Measurements from ENCODE around the gene RPLP1. TPM values are rescaled to one million over a fixed set of nuclear protein-coding genes. Genes with fewer than 3 reads are reported as not detected.

The RPLP1 gene
- total RNA-seq, 4 donors from 2014 or later, result 849 to 1,174 (median 925) TPM

DNA sequence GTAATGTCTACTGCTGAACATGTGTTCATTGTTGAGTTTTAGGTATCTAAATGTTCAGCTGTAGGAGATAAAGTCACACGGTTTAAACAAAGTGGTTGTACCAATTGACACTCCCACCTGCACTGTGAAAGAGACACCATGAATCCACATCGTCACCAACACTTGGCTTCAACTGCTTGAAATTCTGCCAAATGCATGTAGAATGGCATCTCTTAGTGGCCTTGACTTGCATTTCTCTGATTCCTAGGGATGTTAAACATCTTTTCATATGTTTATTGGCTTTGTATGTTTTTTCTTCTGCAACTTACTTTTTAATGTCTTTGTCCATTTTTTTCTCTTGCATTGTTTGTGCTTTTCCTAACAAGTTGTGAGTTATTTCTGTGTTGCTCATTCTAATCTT is 43.4 kb downstream of the RPLP1 start:
- Histone ChIP-seq H3K27ac (no peak overlapping the region), H3K9me3 (no peaks in the 10 kb centered on the region), H3K4me1 (peaks cover 4 to 14% of the 10 kb centered on the region in 2 donors), H3K27me3 (no peaks in the 10 kb centered on the region), H3K4me3 (no peak overlapping the region), H3K36me3 (no peaks in the 10 kb centered on the region)
- TF ChIP-seq, protein P1, sequence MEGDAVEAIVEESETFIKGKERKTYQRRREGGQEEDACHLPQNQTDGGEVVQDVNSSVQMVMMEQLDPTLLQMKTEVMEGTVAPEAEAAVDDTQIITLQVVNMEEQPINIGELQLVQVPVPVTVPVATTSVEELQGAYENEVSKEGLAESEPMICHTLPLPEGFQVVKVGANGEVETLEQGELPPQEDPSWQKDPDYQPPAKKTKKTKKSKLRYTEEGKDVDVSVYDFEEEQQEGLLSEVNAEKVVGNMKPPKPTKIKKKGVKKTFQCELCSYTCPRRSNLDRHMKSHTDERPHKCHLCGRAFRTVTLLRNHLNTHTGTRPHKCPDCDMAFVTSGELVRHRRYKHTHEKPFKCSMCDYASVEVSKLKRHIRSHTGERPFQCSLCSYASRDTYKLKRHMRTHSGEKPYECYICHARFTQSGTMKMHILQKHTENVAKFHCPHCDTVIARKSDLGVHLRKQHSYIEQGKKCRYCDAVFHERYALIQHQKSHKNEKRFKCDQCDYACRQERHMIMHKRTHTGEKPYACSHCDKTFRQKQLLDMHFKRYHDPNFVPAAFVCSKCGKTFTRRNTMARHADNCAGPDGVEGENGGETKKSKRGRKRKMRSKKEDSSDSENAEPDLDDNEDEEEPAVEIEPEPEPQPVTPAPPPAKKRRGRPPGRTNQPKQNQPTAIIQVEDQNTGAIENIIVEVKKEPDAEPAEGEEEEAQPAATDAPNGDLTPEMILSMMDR (IDR thresholded peaks at IDR 0.05 in 4 of 5, conservative IDR thresholded peaks at IDR 0.05 in 1 of 5), result no peak
- TF ChIP-seq POLR2A (IDR thresholded peaks at IDR 0.05), result no peak
- ATAC-seq (no peak), DNase-seq (no peak)
- intact Hi-C loops (cut with DNase I; ENCODE audit: low total_unique reads) (no loop called here), in situ Hi-C loops (cut with MboI; ENCODE audit: low sequenced_read_pairs in 4 of 4) (no loop called here)

DNA sequence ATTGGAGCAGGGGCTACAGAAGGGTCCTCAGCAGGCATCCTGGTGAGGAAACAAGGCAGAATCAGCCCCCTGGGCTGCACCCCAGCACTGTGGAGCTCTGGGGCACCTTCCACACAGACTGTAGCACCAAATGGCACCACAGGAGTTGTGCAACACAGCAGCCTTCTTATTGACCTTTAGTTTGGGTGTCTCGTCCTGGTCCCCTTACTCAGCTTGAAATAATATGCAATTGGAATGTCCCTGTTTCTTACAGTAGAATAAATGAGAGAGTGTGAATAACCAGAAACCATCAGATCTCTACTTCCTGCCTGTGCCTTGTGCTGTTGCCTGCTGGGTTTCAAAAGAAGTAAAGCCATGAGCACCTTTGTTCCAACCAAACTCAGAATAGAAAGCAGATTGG is 44.5 kb downstream of the RPLP1 start:
- Histone ChIP-seq H3K27me3 (no peaks in the 10 kb centered on the region), H3K4me3 (no peak overlapping the region), H3K9me3 (no peaks in the 10 kb centered on the region), H3K36me3 (no peaks in the 10 kb centered on the region), H3K27ac (no peak overlapping the region), H3K4me1 (peaks cover 4 to 14% of the 10 kb centered on the region in 2 donors)
- in situ Hi-C loops (cut with MboI; ENCODE audit: low sequenced_read_pairs in 4 of 4), result no loop called here
- intact Hi-C loops (cut with DNase I; ENCODE audit: low total_unique reads), result no loop called here
- DNase-seq, result no peak
- ATAC-seq, result no peak
- TF ChIP-seq POLR2A (IDR thresholded peaks at IDR 0.05), result no peak
- TF ChIP-seq, protein P1 (IDR thresholded peaks at IDR 0.05 in 4 of 5, conservative IDR thresholded peaks at IDR 0.05 in 1 of 5), result no peak

DNA sequence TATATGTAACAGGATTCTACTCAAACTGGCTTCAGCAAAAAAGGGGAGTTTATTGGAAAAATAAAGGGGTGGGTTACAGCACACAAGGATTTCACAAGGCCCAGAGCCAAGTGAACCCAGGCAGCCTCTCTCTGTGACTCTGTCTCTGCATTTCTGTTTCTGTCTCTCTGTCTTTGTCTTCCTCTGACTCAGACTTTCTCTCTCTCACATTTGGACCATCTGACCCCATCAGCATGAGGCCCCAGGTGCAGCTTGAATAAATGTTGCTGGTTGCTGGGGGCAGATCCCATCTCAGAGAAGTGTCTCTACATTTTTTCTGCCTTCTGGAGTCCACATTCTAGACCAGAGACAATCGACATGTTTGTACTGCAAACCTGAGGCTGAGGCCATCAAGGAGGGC is 45.0 kb downstream of the RPLP1 start:
- peaks cover 4 to 14% of the 10 kb centered on the region in 2 donors for H3K4me1 ChIP-seq
- DNase-seq, result no peak
- H3K9me3 ChIP-seq, result no peaks in the 10 kb centered on the region
- TF ChIP-seq, protein P1 (IDR thresholded peaks at IDR 0.05 in 4 of 5, conservative IDR thresholded peaks at IDR 0.05 in 1 of 5), result no peak
- no peak for TF ChIP-seq POLR2A (IDR thresholded peaks at IDR 0.05)
- ATAC-seq, result no peak
- no peaks in the 10 kb centered on the region for H3K36me3 ChIP-seq
- in situ Hi-C loops (cut with MboI; ENCODE audit: low sequenced_read_pairs in 4 of 4), result no loop called here
- no peak overlapping the region for H3K4me3 ChIP-seq
- H3K27ac ChIP-seq, result no peak overlapping the region
- no peaks in the 10 kb centered on the region for H3K27me3 ChIP-seq
- intact Hi-C loops (cut with DNase I; ENCODE audit: low total_unique reads), result no loop called here

DNA sequence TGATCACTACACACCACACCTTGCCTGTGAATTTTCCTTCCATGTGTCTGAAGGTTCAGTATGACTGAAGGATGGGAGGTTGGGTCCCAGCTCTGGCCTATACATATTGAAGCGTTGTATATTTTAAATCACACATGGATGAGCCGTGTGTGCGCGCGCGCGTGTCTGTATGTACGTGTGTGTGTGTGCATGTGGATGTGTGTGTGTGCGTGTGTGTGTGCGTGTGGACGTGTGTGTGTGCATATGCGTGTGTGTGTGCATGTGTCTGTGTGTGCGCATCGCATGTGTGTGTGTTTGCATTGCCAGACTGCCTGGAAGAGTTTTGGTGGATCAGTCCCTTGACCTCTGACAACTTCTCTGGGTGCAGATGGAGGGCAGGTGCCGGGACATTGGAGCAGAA is 45.7 kb downstream of the RPLP1 start:
- in situ Hi-C loops (cut with MboI; ENCODE audit: low sequenced_read_pairs in 4 of 4), result no loop called here
- no peaks in the 10 kb centered on the region for H3K36me3 ChIP-seq
- DNase-seq (no peak), ATAC-seq (no peak)
- H3K9me3 ChIP-seq, result no peaks in the 10 kb centered on the region
- no peak overlapping the region for H3K4me3 ChIP-seq
- intact Hi-C loops (cut with DNase I; ENCODE audit: low total_unique reads), result no loop called here
- no peak overlapping the region for H3K27ac ChIP-seq
- TF ChIP-seq POLR2A (IDR thresholded peaks at IDR 0.05), result no peak
- TF ChIP-seq, protein P1 (IDR thresholded peaks at IDR 0.05 in 4 of 5, conservative IDR thresholded peaks at IDR 0.05 in 1 of 5), result no peak
- H3K4me1 ChIP-seq, result peaks cover 4 to 14% of the 10 kb centered on the region in 2 donors
- H3K27me3 ChIP-seq, result no peaks in the 10 kb centered on the region

DNA sequence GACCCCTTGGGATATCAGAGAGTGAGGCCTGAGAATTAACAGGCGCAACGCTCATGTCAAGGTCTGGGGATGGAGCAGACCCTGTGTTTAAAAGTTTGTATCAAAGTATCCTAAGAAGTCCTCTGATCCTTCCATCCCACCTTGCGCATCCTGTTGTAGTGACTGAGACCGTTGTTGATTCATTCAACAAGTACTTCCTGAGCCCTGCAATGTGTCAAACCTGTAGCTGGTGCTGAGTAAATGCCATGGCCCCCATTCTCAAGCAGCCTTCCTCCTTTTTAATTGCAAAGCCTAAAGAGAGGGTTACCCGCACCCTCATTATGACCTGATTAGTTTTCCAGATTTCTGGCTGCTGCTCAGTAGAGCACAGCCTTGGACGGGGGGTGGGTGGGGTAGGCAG is 46.4 kb downstream of the RPLP1 start:
- in situ Hi-C loops (cut with MboI; ENCODE audit: low sequenced_read_pairs in 4 of 4), result no loop called here
- peaks cover 4 to 14% of the 10 kb centered on the region in 2 donors for H3K4me1 ChIP-seq
- TF ChIP-seq POLR2A (IDR thresholded peaks at IDR 0.05), result no peak
- TF ChIP-seq, protein P1 (IDR thresholded peaks at IDR 0.05 in 4 of 5, conservative IDR thresholded peaks at IDR 0.05 in 1 of 5), result no peak
- no peak overlapping the region for H3K4me3 ChIP-seq
- no peak overlapping the region for H3K27ac ChIP-seq
- intact Hi-C loops (cut with DNase I; ENCODE audit: low total_unique reads), result no loop called here
- no peaks in the 10 kb centered on the region for H3K27me3 ChIP-seq
- H3K36me3 ChIP-seq, result no peaks in the 10 kb centered on the region
- no peak for DNase-seq
- no peaks in the 10 kb centered on the region for H3K9me3 ChIP-seq
- no peak for ATAC-seq
